ENCODE measurements around the gene PNMA1.
A peak's percentile ranks its signal among the peaks of the same experiment; 100 is the strongest.

PNMA1 gene

DNA sequence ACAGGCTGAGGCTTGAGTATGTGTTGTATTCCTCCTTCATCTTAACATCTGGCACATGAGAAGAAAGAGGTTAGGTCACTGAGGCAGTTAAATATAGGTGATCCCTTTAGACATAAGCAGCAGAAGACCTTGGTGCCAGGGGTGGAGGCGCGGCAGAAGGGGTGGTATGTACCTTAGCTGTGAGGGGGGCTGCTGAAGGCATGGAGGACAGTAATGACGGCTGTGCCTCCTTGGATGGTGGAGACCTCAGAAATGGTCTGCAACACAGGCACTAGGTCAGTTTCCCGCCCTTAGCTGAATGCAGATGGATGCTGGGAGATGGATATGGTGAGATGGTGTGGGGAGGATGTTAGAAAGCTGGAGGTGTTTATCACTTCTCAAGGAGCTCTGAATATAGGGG lies 1.5 kb upstream of the PNMA1 start:
- no peak for TF ChIP-seq CTCF (IDR thresholded peaks at IDR 0.05; ENCODE audit: control insufficient read depth, extremely low read depth, insufficient read depth)
- H3K4me3 ChIP-seq (ENCODE audit: low read depth, low read length): no peak overlapping the region
- no peak for DNase-seq (ENCODE audit: low read depth)

GRCh38 chr14:73714656-73715081 lies 485 bp upstream of the PNMA1 start:
- peak overlapping the region; percentile 62 for H3K4me3 ChIP-seq (ENCODE audit: low read depth, low read length)
- TF ChIP-seq CTCF (IDR thresholded peaks at IDR 0.05; ENCODE audit: control insufficient read depth, extremely low read depth, insufficient read depth): no peak
- no peak for DNase-seq (ENCODE audit: low read depth)

GRCh38 chr14:73713206-73713802 lies 880 bp downstream of the PNMA1 start:
- DNase-seq (ENCODE audit: low read depth): no peak
- peak overlapping the region; percentile 62 for H3K4me3 ChIP-seq (ENCODE audit: low read depth, low read length)
- no peak for TF ChIP-seq CTCF (IDR thresholded peaks at IDR 0.05; ENCODE audit: control insufficient read depth, extremely low read depth, insufficient read depth)

- peak overlapping the region; percentile 62 for H3K4me3 ChIP-seq (ENCODE audit: low read depth, low read length)
- TF ChIP-seq CTCF (IDR thresholded peaks at IDR 0.05; ENCODE audit: control insufficient read depth, extremely low read depth, insufficient read depth): no peak
- DNase-seq (ENCODE audit: low read depth): no peak
Observed at GRCh38 chr14:73712540-73713180, 1.5 kb downstream of the PNMA1 start.

DNA sequence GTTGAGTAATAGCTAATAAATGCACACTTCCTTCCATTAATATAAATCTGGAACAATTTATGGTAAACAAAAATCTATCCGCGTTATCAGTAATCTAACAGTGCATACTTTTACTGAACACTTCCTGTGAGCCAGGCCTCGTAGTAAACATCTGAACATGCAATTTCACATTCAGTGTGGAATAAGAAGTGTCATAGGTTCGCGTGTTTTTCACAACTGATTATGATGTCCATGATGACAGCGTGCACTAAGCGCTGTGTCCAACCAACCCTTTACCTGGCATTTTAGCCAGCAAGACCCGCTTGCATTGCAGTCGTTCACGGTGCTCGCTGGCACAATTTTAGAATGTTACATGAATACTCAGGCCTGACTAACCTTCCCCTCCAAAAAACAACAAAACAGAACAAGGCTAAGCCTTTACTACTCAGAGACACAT lies 2.1 kb downstream of the PNMA1 start:
- peak; percentile 76 for DNase-seq (ENCODE audit: low read depth)
- no peak for TF ChIP-seq CTCF (IDR thresholded peaks at IDR 0.05; ENCODE audit: control insufficient read depth, extremely low read depth, insufficient read depth)
- peak overlapping the region; percentile 27 for H3K4me3 ChIP-seq (ENCODE audit: low read depth, low read length)

GRCh38 chr14:73710737-73711136 lies 3.4 kb downstream of the PNMA1 start:
- DNase-seq (ENCODE audit: low read depth): no peak
- no peak for TF ChIP-seq CTCF (IDR thresholded peaks at IDR 0.05; ENCODE audit: control insufficient read depth, extremely low read depth, insufficient read depth)
- H3K4me3 ChIP-seq (ENCODE audit: low read depth, low read length): no peak overlapping the region
